D721Med (cell line): ENCODE results near the gene GDF7.

Experiments used
- DNase-seq: peaks from one replicate; pipeline ENCODE4 v3.0.0; 2011; ENCODE audit warnings: low spot score; ENCODE audit not compliant: insufficient read length
- FAIRE-seq: peaks from 2 replicates; lab custom pipeline; 2011; peaks lifted over from hg19 to GRCh38; lab: Jason Lieb, UNC
- TF ChIP-seq, protein P1 (sequence below): IDR thresholded peaks from 2 replicates; pipeline ENCODE4 v1.5.1; 2012; ENCODE audit warnings: mild to moderate bottlenecking, control low read depth; ENCODE audit not compliant: insufficient read depth; ENCODE audit errors: missing control alignments

The GDF7 gene

DNA sequence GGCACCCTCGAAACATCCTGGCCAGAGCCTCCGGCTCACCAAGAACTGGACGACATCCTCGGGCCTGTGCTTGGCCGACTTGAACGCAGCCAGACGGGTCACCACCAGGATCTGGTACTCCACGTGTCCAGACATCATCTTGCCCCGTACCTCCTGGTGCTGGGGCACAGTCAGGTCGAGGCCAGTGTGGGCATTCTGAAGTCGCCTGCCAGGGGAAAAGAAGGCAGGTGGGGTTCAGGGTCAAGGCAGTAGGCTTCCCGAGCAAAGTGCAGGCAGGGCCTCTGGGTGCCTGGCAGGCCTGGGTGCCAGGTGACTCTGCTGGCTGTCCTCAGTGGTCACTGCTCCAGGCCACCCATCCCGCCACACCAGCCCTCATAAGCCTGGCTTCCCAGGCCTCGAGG, 21.6 kb upstream of the GDF7 start:
- DNase-seq (no peak), FAIRE-seq (no peak)
- TF ChIP-seq, protein P1, sequence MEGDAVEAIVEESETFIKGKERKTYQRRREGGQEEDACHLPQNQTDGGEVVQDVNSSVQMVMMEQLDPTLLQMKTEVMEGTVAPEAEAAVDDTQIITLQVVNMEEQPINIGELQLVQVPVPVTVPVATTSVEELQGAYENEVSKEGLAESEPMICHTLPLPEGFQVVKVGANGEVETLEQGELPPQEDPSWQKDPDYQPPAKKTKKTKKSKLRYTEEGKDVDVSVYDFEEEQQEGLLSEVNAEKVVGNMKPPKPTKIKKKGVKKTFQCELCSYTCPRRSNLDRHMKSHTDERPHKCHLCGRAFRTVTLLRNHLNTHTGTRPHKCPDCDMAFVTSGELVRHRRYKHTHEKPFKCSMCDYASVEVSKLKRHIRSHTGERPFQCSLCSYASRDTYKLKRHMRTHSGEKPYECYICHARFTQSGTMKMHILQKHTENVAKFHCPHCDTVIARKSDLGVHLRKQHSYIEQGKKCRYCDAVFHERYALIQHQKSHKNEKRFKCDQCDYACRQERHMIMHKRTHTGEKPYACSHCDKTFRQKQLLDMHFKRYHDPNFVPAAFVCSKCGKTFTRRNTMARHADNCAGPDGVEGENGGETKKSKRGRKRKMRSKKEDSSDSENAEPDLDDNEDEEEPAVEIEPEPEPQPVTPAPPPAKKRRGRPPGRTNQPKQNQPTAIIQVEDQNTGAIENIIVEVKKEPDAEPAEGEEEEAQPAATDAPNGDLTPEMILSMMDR = no peak

DNA sequence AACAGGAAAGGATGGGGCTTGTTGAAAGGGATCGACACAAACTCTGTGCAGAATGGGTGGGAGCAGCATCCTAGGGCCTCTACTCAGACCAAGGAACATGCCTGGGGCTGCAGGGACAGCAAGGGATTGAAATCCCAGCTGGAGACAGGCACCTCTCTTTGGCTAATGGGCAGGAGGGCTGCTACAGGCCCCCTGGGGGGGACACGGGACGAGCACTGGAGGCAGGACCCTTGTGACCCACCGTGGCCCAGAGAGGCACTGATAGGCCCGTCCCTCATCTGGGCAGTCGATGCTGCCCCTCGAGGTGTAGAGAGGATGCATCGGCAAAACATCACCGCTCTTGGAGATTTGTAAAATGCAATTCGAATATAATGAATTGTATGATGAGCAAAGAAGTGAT, 21.2 kb upstream of the GDF7 start:
- TF ChIP-seq, protein P1 = no peak
- DNase-seq (no peak), FAIRE-seq (no peak)

DNA sequence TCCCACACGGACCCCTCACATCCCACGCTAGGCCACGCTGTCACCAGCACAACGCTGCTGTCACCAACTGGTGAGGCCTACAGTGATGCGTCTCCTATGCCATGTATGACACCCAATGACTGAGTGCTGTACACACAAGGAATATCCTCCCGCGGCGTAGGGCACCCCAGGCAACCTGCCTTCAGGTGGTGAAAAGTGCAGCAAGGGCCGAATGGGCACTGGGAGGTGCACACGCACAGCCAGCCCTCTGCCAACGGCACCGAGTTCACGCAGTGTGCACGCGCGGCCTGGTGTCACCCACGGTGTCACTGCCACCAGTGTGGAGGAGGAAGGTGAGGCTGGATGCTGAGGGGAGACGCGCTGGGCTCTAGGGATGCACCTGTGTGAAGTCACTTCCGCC, 20.5 kb upstream of the GDF7 start:
- no peak for FAIRE-seq
- TF ChIP-seq, protein P1 = no peak
- no peak for DNase-seq

DNA sequence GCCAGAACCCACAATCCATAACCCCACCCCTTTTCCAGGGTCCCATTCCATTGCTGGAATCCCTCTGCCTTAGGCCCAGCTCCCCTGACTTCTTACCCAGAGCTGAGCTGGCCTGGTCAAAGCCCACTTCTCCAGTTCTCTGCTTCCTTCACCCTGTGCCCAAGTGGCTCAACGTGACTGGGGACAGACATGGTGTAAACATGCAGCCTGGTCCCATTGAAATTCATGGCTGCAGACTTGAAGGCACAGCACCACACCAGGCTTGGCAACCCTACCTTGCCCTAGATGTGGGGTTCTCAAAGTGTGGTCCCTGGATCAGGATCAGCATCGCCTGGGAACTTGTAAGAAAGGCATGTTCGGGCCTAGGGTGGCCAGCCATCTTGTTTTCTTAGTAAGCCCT, 19.7 kb upstream of the GDF7 start:
- FAIRE-seq = no peak
- TF ChIP-seq, protein P1 = no peak
- DNase-seq = no peak

DNA sequence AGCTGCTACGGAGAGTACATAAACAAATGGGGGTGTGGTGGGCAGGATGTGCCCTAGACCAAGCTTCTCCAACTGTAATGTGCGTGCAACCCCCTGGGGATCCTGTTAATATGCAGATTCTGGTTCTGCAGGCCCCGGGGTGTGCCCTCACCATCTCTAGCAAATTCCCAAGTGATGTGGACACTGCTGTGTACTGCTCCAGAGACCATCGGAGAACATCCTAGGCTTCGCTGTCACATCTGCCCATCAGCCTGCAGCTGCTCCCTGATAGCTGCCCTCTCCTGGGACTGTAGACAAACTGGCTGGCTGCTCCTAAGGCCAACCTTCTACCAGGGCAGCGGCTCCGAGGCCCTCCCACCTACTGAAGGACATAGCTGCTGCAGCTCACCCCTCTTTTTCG, 19.2 kb upstream of the GDF7 start:
- FAIRE-seq (no peak), DNase-seq (no peak)
- TF ChIP-seq, protein P1 = no peak

DNA sequence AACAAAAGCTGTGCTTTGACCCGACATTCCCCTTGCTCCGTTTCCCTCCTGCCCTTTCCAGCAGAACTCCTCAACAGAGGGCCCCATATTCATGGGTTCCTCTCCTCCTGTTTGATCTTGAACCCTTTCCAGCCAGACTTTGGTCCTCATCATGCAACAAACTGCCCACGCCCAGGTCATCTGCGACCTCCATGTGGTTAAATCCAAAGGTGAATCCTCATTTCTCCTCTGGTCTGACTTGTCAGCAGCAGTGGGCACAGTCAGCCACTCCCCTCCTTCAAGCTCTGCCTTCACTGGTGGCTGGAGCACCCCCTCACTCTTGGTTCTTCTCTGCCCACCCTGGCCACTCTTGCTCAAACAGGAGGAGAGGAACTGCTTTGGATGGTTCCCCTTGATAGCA, 18.7 kb upstream of the GDF7 start:
- TF ChIP-seq, protein P1 = no peak
- no peak for DNase-seq
- no peak for FAIRE-seq

DNA sequence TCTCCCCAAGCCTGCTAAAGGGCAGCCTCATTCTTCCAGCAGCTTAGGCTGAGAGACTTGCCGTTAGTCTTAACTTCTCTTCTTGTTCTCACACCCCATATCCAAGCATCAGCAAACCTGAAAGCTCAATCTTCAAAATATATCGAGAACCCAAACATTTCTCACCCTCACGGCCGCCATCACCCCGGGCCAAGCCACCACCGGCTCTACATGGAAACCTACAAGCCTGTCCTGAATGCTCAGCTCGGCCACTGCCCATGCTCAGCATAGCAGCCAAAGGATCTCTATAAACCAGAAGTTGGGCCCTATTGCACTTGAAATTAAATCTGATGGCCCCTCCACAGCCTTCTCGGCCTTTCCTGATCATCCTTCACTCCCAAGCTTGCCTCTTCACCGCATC, 18.1 kb upstream of the GDF7 start:
- FAIRE-seq = no peak
- DNase-seq = no peak
- TF ChIP-seq, protein P1 = no peak
